NCI-H345 treated with DMSO at 0.1 percent for 48 hours (cell line): ENCODE measurements around the gene MRPS18B.
"Not testable (repeated sequence)": the region's sequence is repeated elsewhere in the genome, so short reads cannot be mapped to it uniquely, and the experiment has no call there.

Experiments
- DNase-seq: peaks from one replicate; lab custom pipeline; 2025; ENCODE audit not compliant: unreplicated experiment; lab: John Stamatoyannopoulos, UW

MRPS18B gene

DNA sequence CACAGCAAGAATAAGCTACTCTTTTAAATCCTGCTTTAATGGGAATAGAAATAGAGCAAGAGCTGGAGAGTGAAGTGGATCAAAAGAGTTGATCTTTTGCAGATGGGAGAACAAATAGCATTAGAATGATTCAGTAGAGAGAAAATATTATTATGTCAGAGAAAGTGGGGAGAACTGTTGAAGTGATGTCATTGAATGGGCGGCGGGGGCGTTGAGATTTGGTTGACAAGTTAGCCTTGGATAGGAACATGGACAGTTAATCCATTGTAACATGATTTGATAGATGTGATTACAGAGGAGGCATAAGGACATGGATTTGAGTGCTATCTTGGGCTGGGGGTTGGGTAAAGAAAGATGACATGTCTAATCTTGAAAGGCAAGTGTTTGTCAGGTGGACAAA is 18.2 kb downstream of the MRPS18B start:
- DNase-seq, result no peak

DNA sequence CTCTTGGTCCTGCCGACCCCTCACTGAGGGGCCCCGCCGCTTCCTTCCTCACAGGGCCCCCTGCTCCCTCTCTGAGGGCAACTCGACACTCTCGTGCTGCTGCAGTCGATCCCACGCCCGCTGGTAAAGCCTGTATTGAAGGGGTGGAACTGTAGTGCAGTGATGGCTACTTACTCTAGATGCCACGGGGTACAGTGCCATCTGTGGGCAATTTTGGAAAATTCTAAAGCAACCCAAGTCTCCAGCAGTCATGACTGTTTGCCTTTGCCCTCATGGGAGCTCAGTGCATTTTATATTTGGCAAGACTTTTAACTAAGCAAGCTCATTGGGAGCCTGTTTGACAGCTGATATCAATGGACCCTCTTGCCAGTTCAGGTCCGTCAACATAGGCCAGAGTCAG is 22.8 kb downstream of the MRPS18B start:
- no peak for DNase-seq

GRCh38 chr6:30641048-30641447 is 23.4 kb downstream of the MRPS18B start:
- DNase-seq, result no peak

GRCh38 chr6:30643656-30644055 is 26.0 kb downstream of the MRPS18B start:
- no peak for DNase-seq

DNA sequence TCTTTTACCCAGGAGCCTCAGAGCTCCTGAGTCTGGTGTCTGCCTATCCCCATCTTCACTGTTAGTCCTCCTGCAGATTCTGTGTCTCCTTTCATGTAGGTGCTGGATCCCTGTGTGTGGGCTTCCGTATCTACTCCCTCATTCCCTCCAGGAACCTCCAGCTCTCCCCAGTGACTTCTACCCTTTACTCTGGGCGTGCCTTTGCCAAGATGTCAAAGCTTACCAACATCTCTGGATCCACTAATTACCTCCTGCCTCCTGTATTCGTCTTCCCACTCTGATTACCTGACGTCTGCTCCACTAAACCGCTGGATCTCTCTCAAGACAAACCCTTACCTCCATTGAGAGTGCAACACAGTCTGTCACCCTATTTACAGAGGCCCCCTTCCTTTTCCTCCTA is 27.1 kb downstream of the MRPS18B start:
- no peak for DNase-seq

- no peak for DNase-seq
Observed at GRCh38 chr6:30645989-30646388, 28.3 kb downstream of the MRPS18B start.

GRCh38 chr6:30646450-30647241 is 29.0 kb downstream of the MRPS18B start, which contains the start of gene C6orf136:
Gene C6orf136 (plus strand): TSS chr6:30647133. CDS start chr6:30647232, 99 bp downstream.
- DNase-seq, result peak; percentile 94

DNA sequence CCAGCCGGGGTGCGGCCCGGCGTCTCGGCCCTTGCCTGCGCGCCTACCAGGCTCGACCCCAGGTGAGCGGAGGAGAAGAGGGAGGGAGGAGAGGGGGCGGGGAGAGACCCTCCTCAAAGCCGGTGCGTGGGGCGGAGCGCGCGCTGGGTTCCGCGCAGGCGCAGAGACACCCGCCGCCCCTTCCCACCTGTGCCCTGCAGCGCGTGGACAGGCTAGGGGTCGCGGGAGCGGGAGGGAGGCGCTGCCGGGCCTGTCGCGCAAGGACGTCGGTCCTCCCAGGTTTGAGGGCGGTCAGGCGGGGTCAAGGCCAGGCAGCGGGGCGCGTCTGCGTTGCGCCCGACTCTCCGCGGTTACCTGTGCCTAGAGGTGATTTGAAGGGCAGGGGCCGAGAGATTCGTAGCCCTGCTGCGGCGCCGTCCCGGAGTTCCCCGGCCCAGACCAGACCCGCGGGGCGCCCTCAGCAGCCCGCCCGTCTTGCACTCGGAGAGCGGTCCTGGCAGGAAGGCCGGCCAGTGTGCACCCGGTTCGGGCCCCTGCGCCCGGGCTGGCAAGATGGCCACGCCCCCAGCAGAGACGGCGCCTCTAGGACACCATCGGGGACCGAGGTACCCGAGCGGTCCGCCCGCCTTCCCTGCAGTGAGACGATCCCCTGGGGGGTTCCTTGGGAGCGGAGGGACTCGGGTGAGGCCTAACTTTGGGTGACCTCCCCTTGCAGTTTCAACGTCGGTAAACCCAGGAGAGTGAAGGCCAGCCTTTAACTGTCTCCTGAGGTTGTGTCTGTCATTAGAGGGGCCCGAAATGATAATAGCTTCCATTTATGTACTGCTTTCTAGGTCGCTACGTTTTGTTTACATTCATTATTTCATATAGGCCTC is 29.8 kb downstream of the MRPS18B start:
- DNase-seq, result peak; percentile 85

- no peak for DNase-seq
Observed at GRCh38 chr6:30651143-30651542, 33.5 kb downstream of the MRPS18B start.

DNA sequence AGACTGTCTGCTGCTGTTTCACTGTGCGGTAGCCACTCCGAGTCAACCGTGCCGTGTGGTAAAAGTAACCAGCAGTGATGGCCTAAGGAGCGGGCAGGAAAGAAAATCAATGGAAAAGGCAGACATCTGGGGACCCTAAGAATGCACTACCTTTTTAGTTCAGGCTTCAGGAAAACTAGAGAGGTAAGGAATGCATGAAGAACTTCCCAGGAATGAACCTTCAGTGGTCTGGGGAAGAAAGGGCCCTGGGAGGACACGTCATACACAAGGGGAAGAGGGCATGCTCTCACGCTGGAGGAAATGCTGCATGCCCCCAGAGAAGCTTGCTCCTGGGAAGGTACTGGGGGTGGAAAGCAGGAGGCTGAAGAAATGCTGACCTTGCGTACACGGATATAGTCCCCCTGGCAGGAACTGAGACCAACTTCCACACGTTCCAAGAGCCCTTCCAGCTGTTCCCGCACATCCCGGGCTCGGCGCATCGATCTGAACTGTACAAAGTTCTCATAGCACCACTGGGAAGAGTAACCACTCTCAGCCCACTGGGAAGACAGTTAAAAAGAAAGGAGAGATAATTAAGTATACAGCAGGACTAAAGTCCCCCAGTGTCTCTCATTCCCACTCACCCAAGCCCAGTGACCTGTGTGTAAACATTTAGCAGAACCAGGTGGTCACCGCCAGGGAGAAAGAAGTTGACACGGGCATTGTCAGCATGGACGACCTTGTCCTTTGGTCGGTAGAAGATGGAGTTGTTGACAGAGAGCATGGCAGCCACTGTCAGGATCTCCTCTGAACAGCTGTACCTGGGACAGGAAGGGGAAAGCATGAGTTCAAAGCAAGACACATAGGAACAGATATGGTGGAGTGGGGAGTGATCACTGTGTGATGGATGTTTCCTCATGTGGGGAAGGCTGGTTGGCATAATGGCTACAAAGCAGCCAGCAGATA is 37.4 kb downstream of the MRPS18B start:
- DNase-seq, result no peak

- no peak for DNase-seq
Observed at GRCh38 chr6:30655743-30656094, 38.1 kb downstream of the MRPS18B start.

DNA sequence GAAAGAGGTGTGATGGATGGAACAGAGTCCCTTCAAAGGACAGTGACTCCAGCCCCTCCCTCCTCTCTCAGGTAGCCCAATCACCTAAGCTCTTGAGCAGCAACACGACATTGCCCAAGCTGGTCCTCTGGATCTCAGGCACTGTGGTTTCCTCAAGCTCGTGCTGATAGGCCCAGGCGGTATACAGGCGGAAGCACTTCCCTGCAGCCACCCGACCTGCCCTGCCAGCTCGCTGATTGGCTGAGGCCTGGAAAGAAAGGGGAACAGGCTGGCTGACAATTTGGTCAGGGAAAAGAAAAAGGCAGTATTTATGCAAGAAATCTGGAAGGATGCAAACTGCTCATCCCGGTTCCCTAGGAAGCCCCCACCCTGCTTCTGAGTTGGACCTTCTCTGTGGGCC is 38.9 kb downstream of the MRPS18B start:
- DNase-seq, result no peak

GRCh38 chr6:30657454-30657853 is 39.8 kb downstream of the MRPS18B start:
- DNase-seq, result no peak

DNA sequence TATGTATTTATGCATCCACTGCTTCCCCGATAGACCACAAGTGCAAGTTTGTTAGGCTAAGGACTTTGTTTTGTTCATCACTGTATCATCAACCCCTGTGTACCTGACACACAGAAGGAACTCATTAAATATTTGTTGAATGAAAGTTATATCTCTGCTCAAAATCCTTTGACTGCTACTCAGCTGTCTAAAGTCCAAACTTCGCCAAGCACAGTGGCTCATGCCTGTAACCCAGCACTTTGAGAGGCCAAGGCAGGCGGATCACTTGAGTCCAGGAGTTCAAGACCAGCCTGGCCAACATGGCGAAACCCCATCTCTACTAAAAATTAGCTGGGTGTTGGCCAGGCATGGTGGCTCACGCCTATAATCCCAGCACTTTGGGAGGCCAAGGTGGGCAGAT is 40.3 kb downstream of the MRPS18B start:
- DNase-seq, result not testable (repeated sequence)

DNA sequence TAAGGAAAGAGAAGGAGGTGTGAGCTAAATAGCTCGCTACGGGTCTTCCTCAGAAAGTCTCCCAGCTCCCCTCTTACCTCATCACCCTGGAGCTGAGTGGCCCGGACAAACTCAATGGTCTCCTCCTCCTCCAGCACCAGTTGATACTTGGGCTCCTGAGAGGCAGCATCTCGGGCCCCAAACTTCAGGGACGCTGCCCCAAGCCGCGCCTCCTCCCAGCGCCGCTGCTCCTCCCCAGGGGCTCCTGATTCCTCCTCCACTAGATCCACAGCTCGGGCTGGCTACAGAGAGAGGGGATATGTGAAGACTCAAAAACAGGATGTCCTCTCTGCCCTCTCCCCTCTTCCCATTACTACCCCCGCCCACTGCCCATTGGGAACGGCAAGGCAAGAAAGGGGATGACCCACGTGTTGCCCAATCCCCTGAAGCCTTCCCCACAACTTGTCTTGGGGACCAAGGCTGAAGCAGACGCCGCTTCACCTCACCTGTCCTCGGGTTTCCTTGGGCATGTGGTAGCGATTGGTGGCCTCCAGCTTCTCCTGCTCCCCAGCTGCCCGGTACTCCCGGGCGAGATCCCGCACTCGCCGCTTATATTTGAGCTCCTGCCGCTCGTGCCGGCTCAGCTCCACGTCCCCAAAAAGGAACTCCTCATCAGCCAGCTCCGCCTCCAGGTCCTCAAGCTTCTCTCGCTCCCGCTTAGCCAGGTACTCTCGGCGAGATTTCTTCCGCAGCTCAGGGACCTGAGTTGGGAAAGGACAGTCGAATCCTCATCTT is 47.5 kb downstream of the MRPS18B start:
- no peak for DNase-seq

DNA sequence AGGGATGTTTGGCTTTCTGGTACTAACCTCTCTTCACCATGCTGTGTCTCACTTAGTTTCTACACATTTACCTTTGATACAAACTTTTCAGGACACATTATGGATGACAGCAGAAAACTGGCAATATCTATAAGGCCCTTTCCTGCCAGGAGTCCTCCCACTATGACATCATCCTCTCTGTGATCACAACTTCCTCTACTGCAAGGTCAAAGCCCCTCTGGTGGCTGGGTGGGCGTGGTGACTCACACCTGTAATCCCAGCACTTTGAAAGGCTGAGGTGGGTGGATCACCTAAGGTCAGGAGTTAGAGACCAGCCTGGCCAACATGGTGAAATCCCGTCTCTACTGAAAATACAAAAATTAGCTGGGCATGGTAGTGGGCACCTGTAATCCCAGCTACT is 48.7 kb downstream of the MRPS18B start:
- not testable (repeated sequence) for DNase-seq

DNA sequence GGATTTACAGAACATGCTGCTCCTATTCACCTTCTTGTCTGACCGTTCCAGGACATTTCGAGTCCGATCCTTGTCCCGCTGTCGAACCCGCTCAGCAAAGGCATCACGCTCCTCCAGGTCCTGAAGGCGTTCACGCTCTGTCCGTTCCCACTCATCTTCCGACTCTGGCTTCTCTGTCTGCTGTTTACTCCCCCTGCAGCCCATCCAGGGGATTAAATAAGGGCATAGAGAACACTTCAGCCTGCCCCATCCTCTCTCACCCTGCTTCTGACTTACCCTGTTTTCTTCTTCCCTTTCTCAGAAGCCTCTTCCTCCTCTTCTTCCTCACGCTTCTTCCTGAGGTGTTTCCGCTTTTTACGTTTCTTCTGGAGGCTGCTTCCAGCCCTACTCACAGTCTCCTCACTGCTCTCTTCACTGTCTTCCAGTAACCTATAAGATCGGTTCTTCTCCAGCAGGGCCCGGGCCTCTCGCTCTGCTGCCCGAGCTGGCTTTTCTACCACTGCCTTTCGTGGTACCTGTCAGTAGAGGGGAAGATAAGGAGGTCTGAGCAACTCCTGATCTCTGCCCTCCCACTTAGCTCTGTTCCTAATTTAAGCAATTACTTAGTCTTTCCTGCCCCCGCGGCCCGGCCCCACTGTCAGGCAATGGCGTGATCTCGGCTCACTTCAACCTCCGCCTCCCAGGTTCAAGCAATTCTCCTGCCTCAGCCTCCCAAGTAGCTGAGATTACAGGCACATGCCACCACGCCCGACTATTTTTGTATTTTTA is 53.3 kb downstream of the MRPS18B start:
- DNase-seq, result no peak

- DNase-seq, result peak; percentile 94
Observed at GRCh38 chr6:30672445-30673253, 55.0 kb downstream of the MRPS18B start, which contains the start of gene DHX16. Gene DHX16 (minus strand): TSS chr6:30673006. CDS start chr6:30672841, 165 bp downstream.
